Mucosa of rectum (tissue), 2 donors: ENCODE results near the gene TMEM101.

Experiments used
- H3K27ac ChIP-seq, 2 donors: one replicate each; pipeline ENCODE4 v1.7.0; 2013; ENCODE audit warnings: inconsistent platforms in 2 of 2, low read depth in 2 of 2, low read length in 2 of 2
- H3K27me3 ChIP-seq, 2 donors: one replicate each; pipeline ENCODE4 v1.7.0; 2013; ENCODE audit warnings: low read length in 2 of 2; ENCODE audit not compliant: control insufficient read depth in 2 of 2, insufficient read depth in 2 of 2
- H3K36me3 ChIP-seq, 2 donors: one replicate each; pipeline ENCODE4 v1.7.0; 2013; ENCODE audit warnings: low read length in 2 of 2; ENCODE audit not compliant: control insufficient read depth in 2 of 2, insufficient read depth in 2 of 2
- H3K4me1 ChIP-seq, 2 donors: one replicate each; pipeline ENCODE4 v1.7.0; 2013; ENCODE audit warnings: low read length in 2 of 2, mild to moderate bottlenecking in 1 of 2; ENCODE audit not compliant: control insufficient read depth in 2 of 2, insufficient read depth in 2 of 2
- H3K4me3 ChIP-seq, 2 donors: one replicate each; pipeline ENCODE4 v1.7.0; 2013; ENCODE audit warnings: low read length in 2 of 2
- H3K9ac ChIP-seq, 2 donors: one replicate each; pipeline ENCODE4 v1.7.0; 2013; ENCODE audit warnings: low read length in 2 of 2, low read depth in 1 of 2, mild to moderate bottlenecking in 1 of 2
- H3K9me3 ChIP-seq, 2 donors: one replicate each; pipeline ENCODE4 v1.7.0; 2013; ENCODE audit warnings: low read length in 2 of 2; ENCODE audit not compliant: control insufficient read depth in 2 of 2
- donor health status: healthy.
- donor health status: Normal muscosa, but diverticular disease.

The TMEM101 gene

DNA sequence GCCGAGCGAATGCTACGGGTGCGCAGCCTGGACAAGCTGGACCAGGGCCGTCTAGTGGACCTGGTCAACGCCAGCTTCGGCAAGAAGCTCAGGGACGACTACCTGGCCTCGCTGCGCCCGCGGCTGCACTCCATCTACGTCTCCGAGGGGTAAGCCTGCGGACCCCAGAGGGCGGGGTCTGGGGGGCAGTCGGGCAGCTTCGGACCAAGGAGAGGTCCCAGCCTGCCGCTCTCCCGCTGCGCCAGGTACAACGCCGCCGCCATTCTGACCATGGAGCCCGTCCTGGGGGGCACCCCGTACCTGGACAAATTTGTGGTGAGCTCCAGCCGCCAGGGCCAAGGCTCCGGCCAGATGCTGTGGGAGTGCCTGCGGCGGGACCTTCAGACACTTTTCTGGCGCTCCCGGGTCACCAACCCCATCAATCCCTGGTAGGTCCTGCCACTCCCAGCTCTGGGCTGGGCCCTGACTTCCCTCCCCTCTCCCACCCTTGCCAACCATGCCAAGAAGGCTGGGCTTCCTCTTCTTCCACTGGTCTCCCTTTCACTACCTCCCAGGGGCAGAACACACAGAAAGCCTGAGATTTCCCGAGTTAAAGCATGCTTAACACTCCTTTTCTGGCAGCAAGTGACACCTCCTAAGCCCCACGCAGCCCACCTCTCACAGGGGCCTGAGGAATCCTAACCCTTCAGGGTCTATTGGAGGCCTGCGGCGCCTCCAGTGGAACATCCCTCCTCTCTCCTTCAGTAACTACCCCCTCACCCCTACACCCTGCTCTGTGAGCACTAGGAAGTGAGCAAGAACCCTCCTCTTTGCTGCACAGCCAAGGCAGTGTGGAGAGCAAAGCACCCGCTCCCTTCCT lies 7.2 kb downstream of the TMEM101 start:
- Histone ChIP-seq H3K9me3 (no peaks in the 10 kb centered on the region), H3K27me3 (peaks cover 8 to 15% of the 10 kb centered on the region in 2 donors), H3K9ac (peak overlapping the region; percentile 47 to 78), H3K36me3 (peaks cover 4 to 17% of the 10 kb centered on the region in 2 donors), H3K4me3 (peak overlapping the region; percentile 63 to 82), H3K4me1 (peaks cover 27 to 31% of the 10 kb centered on the region in 2 donors), H3K27ac (peak overlapping the region; percentile 52)

DNA sequence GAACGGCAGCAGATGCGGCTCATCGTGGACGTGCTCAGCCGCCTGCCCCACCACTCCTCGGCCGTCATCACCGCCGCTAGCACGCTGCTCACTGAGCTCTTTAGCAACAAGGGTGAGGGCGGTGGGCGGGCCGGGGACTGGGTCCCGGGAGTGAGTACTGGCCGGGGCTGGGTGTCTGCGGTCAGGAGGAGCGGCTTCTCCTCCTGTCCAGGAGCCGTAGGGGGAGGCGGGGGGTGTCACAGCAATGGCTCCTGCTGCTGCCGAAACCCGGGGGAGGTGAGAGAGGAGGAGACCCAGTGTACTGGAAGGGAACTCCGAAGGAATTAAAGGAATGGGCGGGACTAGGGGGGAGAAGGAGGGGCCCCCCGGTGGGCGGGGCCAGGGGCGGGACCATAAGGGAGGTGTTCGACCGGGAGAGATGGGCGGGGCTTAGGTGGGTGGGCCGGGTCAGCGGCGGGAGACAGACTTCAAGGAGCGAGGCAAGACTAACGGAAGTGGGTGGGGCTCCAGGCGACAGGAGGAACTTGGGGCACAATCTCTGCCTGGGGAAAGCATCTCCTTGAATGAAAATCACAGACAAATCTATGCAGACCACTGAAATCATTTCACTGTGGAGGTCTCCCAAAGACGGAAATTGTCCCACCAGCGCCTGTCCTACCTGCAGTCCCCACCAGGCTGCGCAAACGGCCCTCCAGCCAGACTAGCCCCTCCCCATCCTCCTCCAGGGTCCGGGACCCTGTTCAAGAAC lies 8.0 kb downstream of the TMEM101 start:
- H3K9ac ChIP-seq = peak overlapping the region; percentile 47 to 78
- H3K27me3 ChIP-seq = peaks cover 12 to 15% of the 10 kb centered on the region in 2 donors
- H3K36me3 ChIP-seq = peaks cover 0 to 10% of the 10 kb centered on the region in 2 donors
- H3K4me3 ChIP-seq = peak overlapping the region; percentile 63 to 82
- H3K27ac ChIP-seq = peak overlapping the region; percentile 68 to 82
- H3K4me1 ChIP-seq = peaks cover 27 to 31% of the 10 kb centered on the region in 2 donors
- no peaks in the 10 kb centered on the region for H3K9me3 ChIP-seq

DNA sequence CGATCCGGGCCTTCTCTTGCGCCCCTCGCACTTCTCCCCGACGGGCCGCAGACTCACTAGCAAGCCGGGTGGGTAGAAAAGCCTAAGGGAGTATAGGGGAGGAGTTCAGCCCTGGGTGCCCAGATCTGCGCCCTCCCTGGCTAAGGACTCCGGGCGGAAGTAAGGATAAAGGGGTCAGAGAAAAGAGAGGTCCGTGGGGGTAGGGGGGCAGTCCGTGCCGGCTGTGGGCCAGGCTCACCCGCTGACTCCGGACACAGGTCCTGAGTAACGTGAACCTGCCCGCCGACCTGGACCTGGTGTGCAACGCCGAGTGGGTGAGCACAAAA lies 8.5 kb downstream of the TMEM101 start:
- peak overlapping the region in 1 of 2 donors; percentile 78 for H3K9ac ChIP-seq
- peaks cover 0 to 5% of the 10 kb centered on the region in 2 donors for H3K36me3 ChIP-seq
- peak overlapping the region; percentile 63 to 82 for H3K4me3 ChIP-seq
- H3K9me3 ChIP-seq = no peaks in the 10 kb centered on the region
- H3K27ac ChIP-seq = peak overlapping the region; percentile 68 to 82
- peaks cover 12 to 15% of the 10 kb centered on the region in 2 donors for H3K27me3 ChIP-seq
- peaks cover 27 to 31% of the 10 kb centered on the region in 2 donors for H3K4me1 ChIP-seq

DNA sequence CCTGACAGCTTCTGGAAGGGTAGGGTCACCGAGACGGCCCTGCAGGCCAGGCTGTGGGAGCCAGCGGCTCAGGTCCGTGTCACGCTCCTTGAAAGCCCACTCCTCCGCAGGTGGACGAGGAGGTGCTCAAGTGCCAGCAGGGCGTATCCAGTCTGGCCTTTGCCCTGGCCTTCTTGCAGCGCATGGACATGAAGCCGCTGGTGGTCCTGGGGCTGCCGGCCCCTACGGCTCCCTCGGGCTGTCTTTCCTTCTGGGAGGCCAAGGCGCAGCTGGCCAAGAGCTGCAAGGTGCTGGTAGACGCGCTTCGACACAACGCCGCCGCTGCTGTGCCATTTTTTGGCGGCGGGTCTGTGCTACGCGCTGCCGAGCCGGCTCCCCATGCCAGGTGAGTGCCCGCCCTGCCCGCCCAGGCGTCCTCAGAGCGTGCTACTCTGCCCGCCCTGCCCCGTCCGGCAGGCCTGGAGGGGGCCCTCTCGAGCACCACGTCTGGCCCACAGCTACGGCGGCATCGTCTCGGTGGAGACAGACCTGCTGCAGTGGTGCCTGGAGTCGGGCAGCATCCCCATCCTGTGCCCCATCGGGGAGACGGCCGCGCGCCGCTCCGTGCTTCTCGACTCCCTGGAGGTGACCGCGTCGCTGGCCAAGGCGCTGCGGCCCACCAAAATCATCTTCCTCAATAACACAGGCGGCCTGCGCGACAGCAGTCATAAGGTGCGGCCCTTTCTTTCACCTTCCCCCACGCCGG lies 9.1 kb downstream of the TMEM101 start:
- no peaks in the 10 kb centered on the region for H3K9me3 ChIP-seq
- H3K4me1 ChIP-seq = peaks cover 27 to 31% of the 10 kb centered on the region in 2 donors
- peak overlapping the region; percentile 63 to 82 for H3K4me3 ChIP-seq
- H3K36me3 ChIP-seq = peaks cover 0 to 4% of the 10 kb centered on the region in 2 donors
- H3K27ac ChIP-seq = peak overlapping the region; percentile 68 to 82
- peaks cover 12 to 19% of the 10 kb centered on the region in 2 donors for H3K27me3 ChIP-seq
- H3K9ac ChIP-seq = peak overlapping the region in 1 of 2 donors; percentile 78

DNA sequence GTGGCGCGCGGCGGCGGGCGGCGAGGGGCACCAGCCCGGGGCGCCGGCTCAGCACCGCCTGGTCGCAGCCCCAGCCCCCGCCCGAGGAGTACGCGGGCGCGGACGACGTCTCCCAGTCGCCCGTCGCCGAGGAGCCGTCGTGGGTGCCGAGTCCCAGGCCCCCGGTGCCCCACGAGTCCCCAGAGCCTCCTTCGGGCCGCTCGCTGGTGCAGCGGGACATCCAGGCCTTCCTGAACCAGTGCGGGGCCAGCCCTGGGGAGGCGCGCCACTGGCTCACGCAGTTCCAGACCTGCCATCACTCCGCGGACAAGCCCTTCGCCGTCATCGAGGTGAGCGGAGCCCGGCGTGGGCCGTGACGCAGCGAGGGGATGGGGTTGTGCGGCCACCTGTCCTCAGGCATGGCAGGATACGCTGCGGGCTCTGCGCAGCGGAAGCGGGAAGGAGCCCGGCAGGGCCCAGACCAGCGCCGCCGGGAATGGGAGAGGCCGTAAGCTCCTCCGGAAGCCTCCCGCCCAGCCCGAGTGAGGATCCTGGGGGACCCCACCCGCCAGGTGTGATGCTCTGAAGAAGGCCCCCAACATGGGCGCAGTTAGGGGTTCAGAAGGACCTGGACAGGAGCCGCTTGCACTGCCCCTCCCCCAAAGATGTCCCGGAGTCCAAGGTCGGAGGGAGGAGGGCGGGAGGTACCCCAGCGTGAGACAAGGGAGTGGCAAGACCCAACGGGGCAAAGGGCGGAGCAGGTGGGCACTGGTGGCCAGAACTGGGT lies 9.8 kb downstream of the TMEM101 start:
- H3K9ac ChIP-seq = peak overlapping the region in 1 of 2 donors; percentile 78
- peak overlapping the region; percentile 63 to 82 for H3K4me3 ChIP-seq
- H3K27me3 ChIP-seq = peaks cover 12 to 19% of the 10 kb centered on the region in 2 donors
- H3K9me3 ChIP-seq = no peaks in the 10 kb centered on the region
- H3K36me3 ChIP-seq = no peaks in the 10 kb centered on the region
- H3K4me1 ChIP-seq = peaks cover 27 to 31% of the 10 kb centered on the region in 2 donors
- H3K27ac ChIP-seq = peak overlapping the region in 1 of 2 donors; percentile 82

GRCh38 chr17:44004077-44004760 lies 10.5 kb downstream of the TMEM101 start, which contains the start of gene NAGS:
Gene NAGS (plus strand): TSS chr17:44004622. CDS start chr17:44004664, 42 bp downstream.
- Histone ChIP-seq H3K4me3 (peak within 1 kb of the TSS; percentile 63 to 82), H3K27me3 (peaks cover 12 to 22% of the 10 kb centered on the region in 2 donors), H3K4me1 (peaks cover 27 to 31% of the 10 kb centered on the region in 2 donors), H3K9ac (peak within 1 kb of the TSS in 1 of 2 donors; percentile 78), H3K36me3 (no peaks in the 10 kb centered on the region), H3K27ac (peak within 1 kb of the TSS in 1 of 2 donors; percentile 82), H3K9me3 (no peaks in the 10 kb centered on the region)

- H3K9me3 ChIP-seq = no peaks in the 10 kb centered on the region
- H3K27me3 ChIP-seq = peaks cover 15 to 22% of the 10 kb centered on the region in 2 donors
- no peaks in the 10 kb centered on the region for H3K36me3 ChIP-seq
- H3K27ac ChIP-seq = no peak overlapping the region
- H3K4me1 ChIP-seq = peaks cover 19 to 23% of the 10 kb centered on the region in 2 donors
- H3K4me3 ChIP-seq = no peak overlapping the region
- no peak overlapping the region for H3K9ac ChIP-seq
Observed at GRCh38 chr17:44002141-44002848, 12.5 kb downstream of the TMEM101 start.

GRCh38 chr17:44001461-44001920 lies 13.3 kb downstream of the TMEM101 start:
- Histone ChIP-seq H3K9me3 (no peaks in the 10 kb centered on the region), H3K36me3 (no peaks in the 10 kb centered on the region), H3K4me3 (no peak overlapping the region), H3K27me3 (peaks cover 15 to 22% of the 10 kb centered on the region in 2 donors), H3K9ac (no peak overlapping the region), H3K27ac (no peak overlapping the region), H3K4me1 (peaks cover 14 to 18% of the 10 kb centered on the region in 2 donors)
